ENCODE results near the gene PLCB1. TPM values are rescaled to one million over a fixed set of nuclear protein-coding genes. Genes with fewer than 3 reads are reported as not detected.

The PLCB1 gene
- total RNA-seq, 1 experiment from 2014 or later: 6.0 TPM

DNA sequence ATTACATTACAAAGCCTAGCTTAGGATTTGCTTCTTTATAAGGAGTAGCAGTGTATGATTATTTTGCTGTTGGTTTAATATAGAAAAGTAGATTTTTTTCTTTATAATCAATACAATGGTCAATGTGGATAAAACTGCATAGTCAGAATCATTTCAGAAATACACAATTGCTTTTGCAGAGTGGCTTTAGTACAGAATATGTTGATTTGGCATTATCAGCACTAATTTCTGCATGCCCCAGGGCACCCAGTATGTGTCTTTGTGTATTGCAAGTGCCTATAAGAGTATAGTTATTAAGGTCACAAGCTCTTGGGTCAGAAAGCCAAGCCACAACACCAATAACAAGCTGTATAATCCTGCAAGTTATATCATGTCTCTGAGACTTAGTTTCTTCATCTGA is 258.4 kb downstream of the PLCB1 start:
- CTCF ChIA-PET: interaction anchor here (0.7 to 2.1 kb wide), 2 partner anchors 259 to 347 kb away, joined by 3 to 4 read pairs; partner anchors contain the start of gene PLCB1
- intact Hi-C loops (cut with micrococcal nuclease; ENCODE audit: unreplicated experiment): no loop called here
- Mint-ChIP-seq H3K27ac (ENCODE audit: unreplicated experiment) (no peak overlapping the region), H3K36me3 (ENCODE audit: insufficient read depth, unreplicated experiment) (no peaks in the 10 kb centered on the region), H3K4me1 (ENCODE audit: low read depth, unreplicated experiment) (no peaks in the 10 kb centered on the region), H3K27me3 (ENCODE audit: unreplicated experiment) (no peaks in the 10 kb centered on the region), H3K4me3 (ENCODE audit: low read depth, unreplicated experiment) (no peak overlapping the region), H3K9me3 (ENCODE audit: low read depth, unreplicated experiment) (no peaks in the 10 kb centered on the region)
- no peak for DNase-seq
- TF ChIP-seq, protein P1, sequence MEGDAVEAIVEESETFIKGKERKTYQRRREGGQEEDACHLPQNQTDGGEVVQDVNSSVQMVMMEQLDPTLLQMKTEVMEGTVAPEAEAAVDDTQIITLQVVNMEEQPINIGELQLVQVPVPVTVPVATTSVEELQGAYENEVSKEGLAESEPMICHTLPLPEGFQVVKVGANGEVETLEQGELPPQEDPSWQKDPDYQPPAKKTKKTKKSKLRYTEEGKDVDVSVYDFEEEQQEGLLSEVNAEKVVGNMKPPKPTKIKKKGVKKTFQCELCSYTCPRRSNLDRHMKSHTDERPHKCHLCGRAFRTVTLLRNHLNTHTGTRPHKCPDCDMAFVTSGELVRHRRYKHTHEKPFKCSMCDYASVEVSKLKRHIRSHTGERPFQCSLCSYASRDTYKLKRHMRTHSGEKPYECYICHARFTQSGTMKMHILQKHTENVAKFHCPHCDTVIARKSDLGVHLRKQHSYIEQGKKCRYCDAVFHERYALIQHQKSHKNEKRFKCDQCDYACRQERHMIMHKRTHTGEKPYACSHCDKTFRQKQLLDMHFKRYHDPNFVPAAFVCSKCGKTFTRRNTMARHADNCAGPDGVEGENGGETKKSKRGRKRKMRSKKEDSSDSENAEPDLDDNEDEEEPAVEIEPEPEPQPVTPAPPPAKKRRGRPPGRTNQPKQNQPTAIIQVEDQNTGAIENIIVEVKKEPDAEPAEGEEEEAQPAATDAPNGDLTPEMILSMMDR (IDR thresholded peaks at IDR 0.05; ENCODE audit: unreplicated experiment): no peak
- no TSS peak for BruUV-seq (replicated peaks)

DNA sequence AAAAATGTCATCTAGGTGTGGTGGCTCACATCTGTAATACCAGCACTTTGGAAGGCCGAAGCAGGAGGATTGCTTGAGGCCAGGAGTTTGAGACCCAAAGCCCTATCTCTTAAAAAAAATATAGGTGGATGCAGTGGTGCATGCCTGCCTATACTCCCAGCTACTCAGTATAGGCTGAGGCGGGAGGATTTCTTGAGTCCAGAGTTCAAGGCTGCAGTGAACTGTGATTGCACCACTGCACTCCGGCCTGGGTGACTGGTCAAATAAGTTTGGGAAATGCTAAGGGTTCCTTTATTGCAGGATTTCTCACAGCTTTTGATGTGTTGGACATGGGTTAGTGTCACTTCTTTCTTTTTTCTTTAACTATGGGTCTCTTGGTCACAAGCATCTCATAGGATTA is 261.3 kb downstream of the PLCB1 start:
- TF ChIP-seq, protein P1 (IDR thresholded peaks at IDR 0.05; ENCODE audit: unreplicated experiment): no peak
- no peak overlapping the region for H3K4me3 Mint-ChIP-seq (ENCODE audit: low read depth, unreplicated experiment)
- CTCF ChIA-PET: no interaction called here
- no peak for DNase-seq
- no peaks in the 10 kb centered on the region for H3K36me3 Mint-ChIP-seq (ENCODE audit: insufficient read depth, unreplicated experiment)
- H3K27ac Mint-ChIP-seq (ENCODE audit: unreplicated experiment): no peak overlapping the region
- H3K27me3 Mint-ChIP-seq (ENCODE audit: unreplicated experiment): no peaks in the 10 kb centered on the region
- no TSS peak for BruUV-seq (replicated peaks)
- intact Hi-C loops (cut with micrococcal nuclease; ENCODE audit: unreplicated experiment): no loop called here
- H3K4me1 Mint-ChIP-seq (ENCODE audit: low read depth, unreplicated experiment): no peaks in the 10 kb centered on the region
- no peaks in the 10 kb centered on the region for H3K9me3 Mint-ChIP-seq (ENCODE audit: low read depth, unreplicated experiment)

DNA sequence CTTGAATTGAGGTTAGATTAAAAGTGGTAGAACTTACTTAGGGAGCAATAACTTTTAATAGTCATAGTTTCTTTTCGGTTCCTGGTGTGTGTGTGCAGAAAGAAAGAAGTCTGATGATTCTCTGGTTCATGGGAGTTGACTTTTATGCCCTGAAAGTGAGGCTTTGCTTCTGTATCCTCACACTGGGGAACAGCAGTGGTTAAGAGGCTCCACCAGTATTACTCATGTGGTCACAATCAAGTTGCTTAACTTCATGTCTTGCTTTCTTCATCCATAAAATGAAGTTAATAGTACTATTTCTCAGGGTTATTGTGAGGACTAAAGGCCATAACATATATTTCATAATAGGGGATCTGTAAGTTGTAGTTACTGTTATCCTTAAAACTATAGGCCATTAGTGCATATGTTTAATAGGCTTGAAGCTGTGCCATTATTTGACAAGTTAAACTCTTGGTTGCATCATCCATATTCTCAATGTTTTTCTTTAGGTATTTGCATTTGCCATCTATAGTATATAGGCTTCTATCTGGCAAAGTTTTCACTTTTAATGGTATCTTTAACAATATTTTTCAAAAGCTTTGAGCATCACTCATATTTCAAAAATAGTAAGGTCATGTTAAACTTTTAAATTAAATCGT is 262.4 kb downstream of the PLCB1 start:
- no peak for DNase-seq
- BruUV-seq (replicated peaks): no TSS peak
- Mint-ChIP-seq H3K4me3 (ENCODE audit: low read depth, unreplicated experiment) (no peak overlapping the region), H3K27me3 (ENCODE audit: unreplicated experiment) (no peaks in the 10 kb centered on the region), H3K36me3 (ENCODE audit: insufficient read depth, unreplicated experiment) (no peaks in the 10 kb centered on the region), H3K27ac (ENCODE audit: unreplicated experiment) (no peak overlapping the region), H3K4me1 (ENCODE audit: low read depth, unreplicated experiment) (no peaks in the 10 kb centered on the region), H3K9me3 (ENCODE audit: low read depth, unreplicated experiment) (no peaks in the 10 kb centered on the region)
- CTCF ChIA-PET: no interaction called here
- intact Hi-C loops (cut with micrococcal nuclease; ENCODE audit: unreplicated experiment): no loop called here
- TF ChIP-seq, protein P1 (IDR thresholded peaks at IDR 0.05; ENCODE audit: unreplicated experiment): no peak

DNA sequence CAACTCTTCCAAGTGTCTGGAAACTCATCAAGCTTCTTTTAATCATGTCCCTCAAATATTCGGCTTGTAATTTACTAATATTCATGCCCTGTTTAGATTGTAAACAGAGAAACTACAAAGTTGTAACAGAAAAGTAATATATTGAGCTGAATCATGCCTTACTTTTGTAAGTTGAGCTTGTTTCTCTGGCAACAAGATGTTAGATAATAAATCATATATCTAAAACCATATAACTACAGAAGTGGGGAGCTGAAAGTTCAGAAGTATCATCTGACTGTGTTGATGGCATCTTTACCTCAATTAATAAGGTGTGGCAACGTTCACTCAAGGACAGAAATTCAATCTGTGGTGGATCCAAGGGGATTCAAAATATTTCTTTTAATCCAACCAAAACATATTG is 263.9 kb downstream of the PLCB1 start:
- no peak for DNase-seq
- intact Hi-C loops (cut with micrococcal nuclease; ENCODE audit: unreplicated experiment): no loop called here
- H3K36me3 Mint-ChIP-seq (ENCODE audit: insufficient read depth, unreplicated experiment): no peaks in the 10 kb centered on the region
- no peaks in the 10 kb centered on the region for H3K4me1 Mint-ChIP-seq (ENCODE audit: low read depth, unreplicated experiment)
- CTCF ChIA-PET: no interaction called here
- BruUV-seq (replicated peaks): no TSS peak
- H3K27ac Mint-ChIP-seq (ENCODE audit: unreplicated experiment): no peak overlapping the region
- TF ChIP-seq, protein P1 (IDR thresholded peaks at IDR 0.05; ENCODE audit: unreplicated experiment): no peak
- no peaks in the 10 kb centered on the region for H3K27me3 Mint-ChIP-seq (ENCODE audit: unreplicated experiment)
- no peak overlapping the region for H3K4me3 Mint-ChIP-seq (ENCODE audit: low read depth, unreplicated experiment)
- no peaks in the 10 kb centered on the region for H3K9me3 Mint-ChIP-seq (ENCODE audit: low read depth, unreplicated experiment)

Measured in Calu3 (cell line).